Activated CD8-positive, alpha-beta memory T cell treated with anti-CD3 and anti-CD28 coated beads, Interleukin-2, amount 50 U/mL, for 24 hours (primary cell): ENCODE measurements around the gene ELAC2.
A peak's percentile ranks its signal among the peaks of the same experiment; 100 is the strongest.

ENCODE experiments used
- DNase-seq: peaks from one replicate; pipeline ENCODE4 v3.0.0-alpha.2; 2020; ENCODE audit errors: extremely low read depth

The ELAC2 gene, protein sequence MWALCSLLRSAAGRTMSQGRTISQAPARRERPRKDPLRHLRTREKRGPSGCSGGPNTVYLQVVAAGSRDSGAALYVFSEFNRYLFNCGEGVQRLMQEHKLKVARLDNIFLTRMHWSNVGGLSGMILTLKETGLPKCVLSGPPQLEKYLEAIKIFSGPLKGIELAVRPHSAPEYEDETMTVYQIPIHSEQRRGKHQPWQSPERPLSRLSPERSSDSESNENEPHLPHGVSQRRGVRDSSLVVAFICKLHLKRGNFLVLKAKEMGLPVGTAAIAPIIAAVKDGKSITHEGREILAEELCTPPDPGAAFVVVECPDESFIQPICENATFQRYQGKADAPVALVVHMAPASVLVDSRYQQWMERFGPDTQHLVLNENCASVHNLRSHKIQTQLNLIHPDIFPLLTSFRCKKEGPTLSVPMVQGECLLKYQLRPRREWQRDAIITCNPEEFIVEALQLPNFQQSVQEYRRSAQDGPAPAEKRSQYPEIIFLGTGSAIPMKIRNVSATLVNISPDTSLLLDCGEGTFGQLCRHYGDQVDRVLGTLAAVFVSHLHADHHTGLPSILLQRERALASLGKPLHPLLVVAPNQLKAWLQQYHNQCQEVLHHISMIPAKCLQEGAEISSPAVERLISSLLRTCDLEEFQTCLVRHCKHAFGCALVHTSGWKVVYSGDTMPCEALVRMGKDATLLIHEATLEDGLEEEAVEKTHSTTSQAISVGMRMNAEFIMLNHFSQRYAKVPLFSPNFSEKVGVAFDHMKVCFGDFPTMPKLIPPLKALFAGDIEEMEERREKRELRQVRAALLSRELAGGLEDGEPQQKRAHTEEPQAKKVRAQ

DNA sequence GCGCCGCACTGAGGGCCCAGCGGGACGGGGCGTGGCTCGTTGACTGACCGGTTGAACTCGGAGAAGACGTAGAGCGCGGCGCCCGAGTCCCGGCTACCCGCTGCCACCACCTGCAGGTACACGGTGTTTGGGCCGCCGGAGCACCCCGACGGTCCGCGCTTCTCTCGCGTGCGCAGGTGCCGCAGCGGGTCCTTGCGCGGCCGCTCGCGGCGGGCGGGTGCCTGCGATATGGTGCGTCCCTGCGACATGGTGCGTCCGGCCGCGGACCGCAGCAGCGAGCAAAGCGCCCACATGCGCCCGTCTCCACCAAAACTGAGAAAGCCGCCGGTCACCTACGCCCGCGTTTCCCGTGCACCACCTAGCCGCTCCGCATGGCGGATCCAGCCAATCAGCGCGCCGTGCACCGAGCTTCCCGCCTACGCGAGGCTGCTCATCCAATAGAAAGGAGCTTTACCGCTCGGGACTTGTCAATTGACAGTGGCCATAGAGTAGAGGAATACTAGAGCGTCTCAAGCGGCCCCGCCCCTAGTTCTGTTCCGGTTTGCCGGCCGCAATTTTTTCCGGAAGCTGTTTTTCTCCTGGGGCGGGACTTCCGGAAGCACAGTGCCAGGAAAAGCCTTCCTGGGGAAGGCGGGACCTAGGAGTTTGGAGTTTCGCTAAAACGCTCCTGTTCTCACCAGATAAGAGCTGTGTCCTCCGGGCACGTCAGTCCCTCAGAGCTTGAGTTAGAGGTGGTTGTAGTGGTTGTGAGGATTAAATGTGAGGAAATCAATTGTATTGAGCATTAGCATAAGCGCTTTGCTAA lies at the start of gene ELAC2:
Gene ELAC2 (minus strand): TSS at position 373 of the 805 bp plus-strand sequence. CDS start 80 bp downstream, at position 293.
- peak; percentile 94 for DNase-seq

DNA sequence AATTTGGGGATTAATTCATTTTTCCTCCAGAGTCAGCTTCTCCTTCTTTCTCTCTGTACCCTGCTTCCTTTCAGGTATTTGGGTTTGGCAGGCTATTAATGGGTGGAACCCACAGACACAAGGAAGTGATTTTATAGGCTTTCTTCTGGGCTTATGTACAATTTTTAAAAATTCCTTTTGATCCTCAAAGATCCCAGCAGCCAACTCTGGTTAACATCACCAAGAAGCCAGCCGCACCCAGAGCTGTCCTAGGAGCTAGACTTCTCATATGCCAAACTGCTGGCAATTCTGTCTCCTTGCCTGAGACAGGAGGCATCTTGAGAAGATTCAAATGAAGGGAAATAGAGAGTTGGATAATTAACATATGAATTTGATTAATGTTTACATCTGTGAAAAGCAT lies 47.2 kb upstream of the ELAC2 start:
- DNase-seq, result no peak

DNA sequence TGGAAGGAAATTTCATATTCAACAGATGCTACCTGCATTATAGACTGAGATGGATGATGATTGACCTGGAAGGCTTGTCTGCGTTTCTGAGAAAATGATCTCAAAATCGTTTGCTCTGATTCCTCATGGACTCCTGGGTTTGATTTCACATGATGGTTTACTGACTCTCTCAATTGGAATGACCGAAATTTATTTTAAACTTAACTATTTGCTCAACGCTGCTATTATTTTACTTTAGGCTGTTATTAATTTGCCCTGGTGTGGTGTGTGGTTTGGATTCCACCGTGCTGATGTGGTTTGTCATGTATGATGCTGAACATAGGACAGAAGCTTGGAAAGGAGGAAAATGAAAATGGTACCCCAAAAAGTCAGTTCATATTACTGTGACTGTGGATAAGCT lies 37.3 kb upstream of the ELAC2 start:
- no peak for DNase-seq

DNA sequence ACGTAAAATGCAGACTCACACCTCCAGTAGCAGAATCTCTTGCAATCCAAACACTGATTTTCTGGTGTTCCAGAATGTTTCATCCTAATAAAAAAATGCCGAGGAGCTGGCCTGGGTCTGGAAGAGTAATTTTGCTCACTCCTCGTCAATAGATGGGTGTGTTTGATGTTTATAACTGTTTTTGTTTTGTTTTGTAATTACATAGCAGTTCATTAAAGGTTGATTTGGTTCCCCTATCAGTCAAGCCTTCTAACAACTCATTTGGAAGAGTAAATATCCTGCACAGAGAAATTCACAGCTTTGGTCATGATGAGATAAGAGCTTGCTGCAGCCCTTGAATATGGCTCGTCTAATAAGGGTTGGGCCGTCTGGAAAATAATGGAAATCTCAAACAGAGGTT lies 36.8 kb upstream of the ELAC2 start:
- DNase-seq, result no peak

DNA sequence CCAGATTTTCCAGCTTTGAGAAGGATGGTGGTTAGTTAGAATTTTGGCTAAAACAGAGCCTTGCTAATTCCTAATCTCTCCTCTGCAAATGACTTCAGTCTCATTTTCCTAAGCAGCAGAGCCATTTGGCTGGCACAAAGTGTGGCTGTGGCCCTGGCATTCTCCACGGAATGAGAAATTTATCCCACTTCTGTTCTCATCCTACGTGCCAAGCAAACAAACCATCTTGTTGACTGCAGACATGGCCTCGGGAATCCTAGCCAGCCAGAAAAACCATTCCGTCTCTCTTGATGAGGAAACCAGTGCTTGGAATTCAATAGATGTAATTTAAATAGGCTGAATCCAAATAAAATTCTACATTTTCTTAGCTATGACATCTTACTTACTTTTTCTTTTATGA lies 34.1 kb upstream of the ELAC2 start:
- no peak for DNase-seq

DNA sequence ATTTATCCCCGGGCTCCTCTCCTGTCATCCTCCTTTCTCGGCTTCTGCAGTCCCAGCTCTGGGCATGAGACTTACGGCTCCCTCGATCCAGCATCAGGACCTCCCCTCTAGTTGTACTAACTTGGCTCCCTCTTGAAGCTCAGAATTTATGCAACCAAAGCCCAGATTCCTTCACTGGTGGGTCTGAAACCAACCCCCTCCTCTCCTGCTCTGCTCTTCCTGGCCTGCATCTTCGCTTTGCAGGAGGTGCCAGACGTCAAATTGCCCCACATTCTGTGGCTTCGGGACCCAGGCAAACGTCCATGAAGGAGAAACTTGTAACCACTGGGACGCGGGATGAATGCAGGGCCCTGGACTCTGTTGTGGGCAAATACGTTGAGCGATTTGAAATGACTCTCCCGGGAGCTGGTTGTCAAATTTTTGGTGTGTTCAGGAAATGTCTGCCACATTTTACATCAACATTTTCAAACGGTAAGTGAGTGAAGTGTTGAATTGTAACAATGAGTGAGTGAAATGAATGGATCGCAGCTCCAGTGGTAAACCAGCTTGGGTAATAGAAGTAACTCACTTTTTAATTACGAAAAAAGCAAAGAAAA lies 29.3 kb upstream of the ELAC2 start:
- DNase-seq, result no peak

DNA sequence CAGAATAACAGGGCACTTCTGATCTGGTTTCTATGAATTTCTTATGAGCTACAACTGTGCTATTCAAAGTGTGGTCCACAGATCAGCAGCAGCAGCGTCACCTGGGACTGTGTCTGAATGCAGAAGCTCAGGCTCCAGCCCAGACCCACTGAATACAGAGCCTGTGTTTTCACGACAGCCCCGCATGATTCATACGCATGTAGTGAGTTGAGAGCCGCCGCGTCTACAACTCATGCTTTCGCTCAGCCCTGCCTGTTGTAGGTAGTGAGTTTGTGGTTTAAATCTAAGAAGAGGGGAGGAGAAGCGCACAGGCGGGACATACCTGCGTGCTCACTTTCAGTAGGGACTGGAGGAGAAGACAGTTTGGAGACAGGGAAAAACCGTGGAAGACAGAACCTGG lies 28.5 kb upstream of the ELAC2 start:
- DNase-seq, result no peak

DNA sequence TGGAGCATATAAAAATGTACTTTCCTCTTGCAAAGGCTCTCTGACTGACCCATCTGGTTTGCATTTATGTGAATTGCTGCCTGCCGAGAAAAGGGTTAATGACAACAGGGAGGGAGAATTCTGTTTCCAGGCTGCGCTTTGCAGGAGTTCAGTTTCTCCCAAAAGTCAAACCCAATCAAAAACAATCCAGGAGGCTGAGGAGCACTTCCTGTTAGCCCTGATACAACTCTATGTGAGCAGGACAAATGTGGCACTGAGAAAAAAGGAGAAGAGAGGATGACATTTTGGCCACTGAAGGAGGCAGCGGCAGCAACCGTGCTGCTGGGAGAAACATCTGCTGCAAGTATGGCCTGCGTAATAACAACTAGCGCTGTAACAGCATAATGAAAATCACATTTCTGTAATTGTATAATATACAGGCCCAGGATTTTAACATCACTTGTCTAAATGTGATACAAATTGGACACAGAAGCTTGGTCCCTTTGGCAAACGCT lies 26.8 kb upstream of the ELAC2 start:
- DNase-seq, result no peak

DNA sequence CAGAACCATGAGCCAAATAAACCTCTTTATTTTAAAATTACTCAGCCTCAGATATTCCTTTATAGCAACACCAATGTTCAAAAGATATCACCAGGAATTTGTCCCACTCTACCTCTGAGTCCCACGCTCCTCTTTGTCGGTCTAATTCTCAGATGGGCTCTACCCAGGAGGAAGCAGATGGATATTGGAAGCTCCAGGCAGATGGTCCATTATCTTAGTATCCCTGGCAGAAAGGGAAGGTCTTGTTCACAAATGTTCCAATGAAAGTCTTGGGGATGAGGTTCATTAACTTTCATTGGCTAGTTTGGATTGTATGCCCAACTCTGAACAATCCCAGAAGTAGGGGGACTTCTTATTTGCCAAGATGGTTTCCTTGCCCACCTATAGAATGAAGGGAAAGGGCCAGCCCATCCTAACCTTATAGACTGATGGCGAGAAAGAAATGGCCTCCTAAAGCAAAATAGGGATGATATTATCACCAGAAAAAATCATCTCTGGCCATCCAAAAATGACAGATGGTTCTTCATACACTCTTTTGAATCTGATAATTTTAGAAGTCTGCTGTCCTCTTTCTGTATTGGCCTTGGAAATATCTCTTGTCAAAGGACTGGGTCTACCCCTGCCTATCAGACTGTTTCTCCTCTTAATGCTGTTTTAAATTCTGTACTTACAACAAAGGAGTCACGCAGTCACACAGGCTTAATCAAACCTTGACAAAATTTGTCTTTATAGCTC lies 21.3 kb upstream of the ELAC2 start:
- DNase-seq, result no peak

DNA sequence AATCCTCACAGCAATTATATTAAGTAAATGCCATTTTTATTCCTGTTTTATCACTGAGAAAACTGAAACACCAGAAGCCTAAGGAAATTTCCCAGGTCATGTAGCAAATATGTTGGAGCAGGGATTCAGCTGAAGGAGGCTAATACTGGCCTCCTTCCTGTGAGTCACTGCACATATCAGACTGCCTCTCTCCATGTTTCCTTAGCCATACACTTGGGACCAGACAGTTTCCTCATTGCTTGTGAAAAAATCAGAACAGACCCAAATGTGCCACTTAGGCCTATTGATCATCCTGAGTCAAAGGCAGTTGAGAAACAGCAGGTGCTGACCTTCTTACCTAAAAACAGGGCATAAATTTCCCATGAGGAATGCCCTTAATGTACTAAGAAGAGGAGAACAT lies 18.9 kb upstream of the ELAC2 start:
- no peak for DNase-seq

DNA sequence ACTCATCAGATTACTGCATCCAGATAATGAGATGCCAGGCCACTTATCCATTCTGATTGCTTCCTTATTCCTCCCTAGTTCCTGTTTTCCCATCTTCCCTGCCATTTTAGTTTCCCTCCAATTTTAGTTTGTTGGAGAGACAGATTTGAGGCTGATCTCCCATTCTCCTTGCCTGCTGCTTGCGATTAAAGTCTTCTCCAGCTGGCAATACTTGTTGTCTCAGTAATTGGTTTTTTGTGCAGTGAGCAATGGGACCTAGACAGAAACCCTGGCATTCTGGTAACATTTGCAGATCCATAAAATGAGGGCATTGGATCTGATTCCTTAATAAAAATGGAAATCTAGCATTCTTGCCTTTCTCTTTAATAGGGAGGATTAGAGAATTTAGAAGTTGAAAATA lies 17.6 kb upstream of the ELAC2 start:
- no peak for DNase-seq

DNA sequence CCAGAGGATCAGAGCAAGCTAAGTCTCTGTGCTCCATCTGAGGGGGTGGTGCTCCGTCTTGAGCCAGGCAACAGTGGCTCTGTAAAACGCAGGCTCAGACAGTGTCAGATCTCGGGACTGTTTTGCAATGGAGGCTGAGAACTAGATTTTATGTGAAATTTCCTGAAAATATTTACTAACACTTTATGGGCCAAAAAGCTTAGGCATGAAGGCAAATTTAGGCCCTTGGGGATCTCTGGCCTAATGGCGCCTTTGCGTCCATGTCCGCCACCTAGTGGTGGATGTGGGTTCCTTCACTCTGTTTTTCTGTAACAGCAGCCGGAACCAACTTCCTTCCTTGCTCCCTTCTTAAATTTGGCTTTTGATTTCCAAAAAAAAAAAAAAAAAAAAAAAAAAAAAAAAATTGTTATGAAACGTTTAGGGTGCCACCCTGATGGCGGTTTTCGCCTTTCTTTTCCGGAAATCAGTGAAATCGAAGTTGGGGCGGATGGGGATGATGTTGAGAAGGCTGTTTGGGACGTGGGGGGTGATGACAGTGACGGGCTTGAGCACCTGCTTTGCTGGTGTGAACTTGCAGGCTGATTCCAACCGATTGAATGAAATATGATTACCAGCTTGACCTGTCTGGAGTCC lies 14.0 kb upstream of the ELAC2 start:
- DNase-seq, result no peak

DNA sequence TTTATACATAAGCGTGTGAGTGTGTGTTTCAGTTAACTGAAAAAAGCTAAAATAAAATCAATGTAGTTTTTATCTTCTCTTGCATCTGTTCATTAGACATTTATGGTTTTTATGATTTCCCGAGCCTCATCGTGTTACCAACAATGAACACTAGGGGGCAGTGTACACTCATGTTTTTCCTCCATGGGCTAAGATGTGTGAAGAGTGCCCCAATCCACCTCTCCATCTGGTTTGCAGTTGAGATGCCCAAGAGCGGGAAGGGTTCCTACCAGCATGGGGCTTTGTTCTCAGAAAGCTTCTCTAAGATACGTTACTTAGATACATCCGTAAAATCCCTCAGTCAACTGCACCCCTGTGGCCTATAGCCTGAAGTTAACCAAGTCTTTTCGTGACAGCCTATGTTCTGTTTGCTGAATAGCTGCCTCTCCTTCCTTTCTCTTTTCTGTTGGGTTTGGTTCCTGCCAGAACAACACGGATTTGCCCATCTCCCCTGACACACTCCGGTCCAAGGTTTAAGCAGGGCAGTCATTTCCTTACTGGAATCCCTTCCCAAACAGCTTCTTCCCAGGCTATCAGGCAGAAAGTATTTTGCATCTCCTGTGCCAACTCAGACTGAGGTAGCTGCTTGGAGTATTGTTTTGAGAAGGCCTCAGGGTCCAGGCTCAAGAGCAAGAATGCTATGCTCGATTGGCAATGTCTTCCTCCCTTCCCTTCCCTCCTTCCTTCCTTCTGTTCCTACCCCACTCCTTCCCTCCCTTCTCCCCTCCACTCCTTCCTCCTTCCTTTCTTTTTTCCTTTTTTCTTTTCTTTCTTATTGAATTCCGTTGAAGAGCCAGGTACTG lies 12.9 kb upstream of the ELAC2 start:
- DNase-seq, result no peak

DNA sequence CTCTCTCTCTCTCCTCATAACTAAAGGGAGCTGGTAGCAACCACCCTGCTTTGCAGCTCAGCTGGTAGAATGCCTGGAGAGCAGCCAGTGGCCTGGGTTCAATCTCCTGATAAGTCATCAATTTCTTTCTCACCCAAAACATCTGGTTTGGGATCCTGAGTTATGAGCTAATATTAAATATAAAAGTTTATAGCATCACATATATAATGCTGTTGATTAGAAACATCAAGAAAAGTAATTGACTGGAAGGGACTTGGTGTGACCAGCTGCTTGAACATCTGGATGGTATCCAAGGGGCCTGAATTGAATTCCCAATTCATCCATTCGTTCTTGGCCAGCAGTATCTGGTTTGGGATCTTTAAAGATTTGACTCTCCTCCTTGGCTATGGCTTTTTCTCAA lies 12.2 kb upstream of the ELAC2 start:
- no peak for DNase-seq

DNA sequence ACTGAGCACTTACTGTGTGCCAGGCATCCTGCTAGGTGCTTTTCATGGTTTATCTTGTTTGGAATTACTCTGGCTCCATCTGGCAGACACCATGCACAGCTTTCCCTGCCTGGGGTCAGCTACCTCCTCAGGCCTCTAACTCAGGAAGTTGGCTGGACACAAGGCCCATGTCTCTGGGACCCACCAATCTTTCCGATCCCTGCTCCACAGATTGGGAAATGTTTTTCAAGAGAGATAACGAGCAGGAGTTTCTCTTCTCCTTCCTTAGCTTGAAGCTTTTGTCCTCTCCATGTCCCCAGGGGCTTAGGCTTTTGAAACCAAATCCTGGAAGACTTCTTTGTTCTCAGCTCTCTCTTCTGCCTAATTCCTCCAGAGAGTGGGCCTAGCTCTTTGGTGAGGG lies 11.5 kb upstream of the ELAC2 start:
- DNase-seq, result no peak

DNA sequence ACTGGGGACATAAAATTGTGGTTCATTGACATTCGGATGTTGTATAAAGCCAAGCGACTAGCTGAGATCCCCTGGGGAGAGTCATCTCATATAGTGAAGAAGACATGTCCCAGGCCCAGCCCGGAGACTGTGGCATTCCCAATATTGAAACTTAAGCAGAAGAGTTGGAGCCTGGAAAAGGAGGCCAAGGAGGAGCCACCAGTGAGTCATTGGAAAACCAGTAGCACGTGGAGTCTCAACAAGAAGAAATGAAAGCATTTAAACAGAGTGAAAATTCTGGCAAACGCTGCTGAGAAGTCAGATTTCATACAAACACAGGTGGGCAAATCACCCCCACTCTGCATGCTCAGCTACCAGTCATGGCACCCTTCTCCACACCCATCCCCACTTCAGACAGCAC lies 9.4 kb upstream of the ELAC2 start:
- DNase-seq, result no peak

DNA sequence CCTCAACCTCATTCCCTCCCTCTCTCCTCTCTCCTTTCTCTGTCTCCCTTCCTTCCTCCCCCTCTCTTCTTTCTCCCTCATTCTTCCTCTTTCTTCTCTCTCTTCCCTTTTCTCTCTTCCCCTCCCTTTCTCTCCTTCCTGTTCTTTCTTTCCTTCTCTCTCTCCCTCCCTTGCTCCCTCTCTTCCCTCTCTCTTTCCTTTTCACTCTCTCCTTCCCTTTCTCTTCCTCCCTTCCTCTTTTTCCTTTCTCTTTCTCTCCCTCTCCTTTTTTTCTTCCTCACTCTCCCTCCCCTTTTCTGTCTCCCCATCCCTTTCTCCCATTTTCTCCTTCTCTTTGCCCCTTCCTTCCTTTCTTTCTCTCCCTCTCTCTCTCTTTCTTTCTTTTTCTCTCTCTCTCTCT lies 7.9 kb upstream of the ELAC2 start:
- DNase-seq, result no peak

DNA sequence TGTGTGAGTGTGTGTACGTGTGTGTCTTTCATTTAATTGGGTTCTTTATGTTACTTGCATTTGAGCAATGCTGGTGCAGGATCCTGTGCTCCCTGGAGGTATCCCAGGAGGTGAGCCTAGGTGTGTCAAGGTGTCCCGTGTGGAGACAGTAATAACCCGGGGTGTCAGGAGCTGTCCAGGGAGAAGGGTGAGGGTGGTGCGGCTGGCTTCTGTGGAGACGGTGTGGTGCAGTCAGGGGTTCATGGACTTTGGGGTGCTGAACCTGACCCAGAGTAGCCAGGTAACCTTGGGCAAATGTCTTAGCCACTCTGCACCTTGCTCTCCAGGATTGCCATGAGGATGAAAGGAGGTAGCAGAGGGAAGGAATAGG lies 7.4 kb upstream of the ELAC2 start:
- DNase-seq, result no peak

DNA sequence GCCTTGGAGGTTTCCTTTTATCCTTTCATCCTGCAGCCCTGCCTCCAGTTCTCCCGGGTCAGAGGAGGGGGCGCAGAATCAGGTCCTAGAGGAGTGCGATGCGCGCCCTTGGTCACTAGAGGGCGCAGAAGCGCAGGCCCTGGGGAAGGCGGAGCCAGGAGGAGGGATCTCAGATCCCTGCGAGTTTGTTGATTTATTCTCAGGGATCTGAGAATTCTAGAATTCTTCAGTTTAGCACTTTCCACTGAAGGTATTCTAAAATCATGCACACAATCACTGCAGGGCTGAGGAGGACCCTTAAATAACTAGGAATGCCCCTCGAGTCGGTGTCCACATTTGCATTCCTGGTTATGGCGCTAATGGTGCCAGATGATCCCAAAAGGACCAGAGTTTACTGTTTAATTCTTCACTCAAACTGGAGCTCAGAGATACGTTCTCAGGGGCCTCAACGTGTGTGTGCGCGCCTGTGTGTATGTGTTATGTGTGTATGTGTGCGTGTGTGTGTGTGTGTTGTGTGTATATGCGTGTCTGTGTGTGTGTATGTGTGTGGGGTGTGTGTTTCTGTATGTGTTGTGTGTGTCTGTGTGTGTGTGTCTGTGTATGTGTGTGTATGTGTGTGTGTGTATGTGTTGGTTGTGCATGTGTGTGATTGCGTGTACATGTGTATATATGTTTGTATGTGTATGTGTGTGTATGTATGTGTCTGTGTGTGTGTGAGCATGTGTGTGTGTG lies 6.9 kb upstream of the ELAC2 start:
- DNase-seq, result no peak
